Neural cell (in vitro differentiated cells): ENCODE measurements around the gene S100A2.

Source experiments
- POLR2AphosphoS5 ChIP-seq: IDR thresholded peaks from 2 replicates; pipeline ENCODE4 v1.6.1; 2012
- RAD21 ChIP-seq: fragments of 450-650 bp; conservative IDR thresholded peaks from 2 replicates; pipeline ENCODE4 v1.6.1; 2014; ENCODE audit warnings: antibody characterized with exemption, mild to moderate bottlenecking, moderate library complexity
- TAF1 ChIP-seq: IDR thresholded peaks from 2 replicates; pipeline ENCODE4 v1.6.1; 2012; ENCODE audit warnings: low read depth
- TF ChIP-seq, protein P1 (sequence below): fragments of 450-650 bp; IDR thresholded peaks from 2 replicates; pipeline ENCODE4 v1.5.1; 2014; ENCODE audit warnings: antibody characterized with exemption, mild to moderate bottlenecking, moderate library complexity; ENCODE audit not compliant: poor library complexity, severe bottlenecking

DNA sequence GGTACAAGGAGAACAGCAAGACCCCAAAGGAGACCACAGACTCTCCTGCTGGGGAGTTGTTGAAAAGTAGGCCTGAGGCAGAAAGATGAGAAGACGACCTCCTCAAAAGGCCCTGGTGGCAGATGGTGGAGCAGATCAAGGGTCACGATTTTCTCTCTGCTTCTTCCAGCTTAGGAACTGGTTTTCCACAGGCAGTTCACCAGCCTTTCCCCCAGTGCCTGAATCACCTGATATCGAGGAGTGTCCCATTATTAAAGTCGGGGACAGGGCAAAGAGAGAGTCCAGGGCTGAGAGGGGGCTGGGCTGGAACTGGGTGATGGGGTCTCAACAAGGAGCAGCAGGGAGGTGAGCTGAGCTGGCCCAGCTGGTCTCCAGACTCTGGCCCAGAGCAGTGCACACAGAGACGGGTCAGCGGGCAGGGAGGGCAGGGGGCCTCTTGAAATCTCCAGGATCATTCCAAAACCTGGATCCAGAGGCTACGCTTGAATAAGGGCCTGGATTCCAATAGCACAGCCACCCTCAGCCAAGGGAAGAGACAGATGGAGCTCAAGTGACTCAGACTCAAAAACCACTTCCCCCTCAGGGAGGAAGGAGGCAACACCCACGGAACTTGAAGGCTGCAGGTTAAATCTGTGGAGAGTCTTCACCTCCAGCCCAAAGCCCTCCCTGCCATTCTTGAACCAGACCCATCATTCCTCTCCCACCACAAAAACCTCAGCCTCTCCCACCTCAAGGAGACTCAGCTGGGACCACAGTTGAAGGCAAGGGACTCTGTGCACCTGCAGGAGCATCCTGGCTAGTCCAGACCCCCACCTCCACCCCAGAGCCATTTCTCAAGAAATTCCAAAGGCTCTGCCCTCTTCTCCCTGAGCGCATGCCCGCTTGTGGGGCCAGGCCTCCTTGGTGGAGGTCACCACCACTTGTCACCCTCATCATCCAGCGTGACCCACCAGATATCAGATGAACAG lies 25.0 kb downstream of the S100A2 start, which contains the start of gene S100A5:
- TF ChIP-seq, protein P1, sequence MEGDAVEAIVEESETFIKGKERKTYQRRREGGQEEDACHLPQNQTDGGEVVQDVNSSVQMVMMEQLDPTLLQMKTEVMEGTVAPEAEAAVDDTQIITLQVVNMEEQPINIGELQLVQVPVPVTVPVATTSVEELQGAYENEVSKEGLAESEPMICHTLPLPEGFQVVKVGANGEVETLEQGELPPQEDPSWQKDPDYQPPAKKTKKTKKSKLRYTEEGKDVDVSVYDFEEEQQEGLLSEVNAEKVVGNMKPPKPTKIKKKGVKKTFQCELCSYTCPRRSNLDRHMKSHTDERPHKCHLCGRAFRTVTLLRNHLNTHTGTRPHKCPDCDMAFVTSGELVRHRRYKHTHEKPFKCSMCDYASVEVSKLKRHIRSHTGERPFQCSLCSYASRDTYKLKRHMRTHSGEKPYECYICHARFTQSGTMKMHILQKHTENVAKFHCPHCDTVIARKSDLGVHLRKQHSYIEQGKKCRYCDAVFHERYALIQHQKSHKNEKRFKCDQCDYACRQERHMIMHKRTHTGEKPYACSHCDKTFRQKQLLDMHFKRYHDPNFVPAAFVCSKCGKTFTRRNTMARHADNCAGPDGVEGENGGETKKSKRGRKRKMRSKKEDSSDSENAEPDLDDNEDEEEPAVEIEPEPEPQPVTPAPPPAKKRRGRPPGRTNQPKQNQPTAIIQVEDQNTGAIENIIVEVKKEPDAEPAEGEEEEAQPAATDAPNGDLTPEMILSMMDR = no peak
- TF ChIP-seq RAD21 = no peak
- TF ChIP-seq POLR2AphosphoS5 = no peak
- TF ChIP-seq TAF1 = no peak
